Ishikawa (cell line): ENCODE data around the gene EEA1.

ENCODE experiments used
- CEBPB ChIP-seq: IDR thresholded peaks from 2 replicates; pipeline ENCODE4 v1.6.1; 2012
- CREB1 ChIP-seq: IDR thresholded peaks from 2 replicates; pipeline ENCODE4 v1.6.1; 2012; ENCODE audit warnings: low read depth
- EGR1 ChIP-seq: IDR thresholded peaks from 2 replicates; pipeline ENCODE4 v1.6.1; 2012
- EP300 ChIP-seq: IDR thresholded peaks from 2 replicates; pipeline ENCODE4 v1.6.1; 2012; ENCODE audit warnings: borderline replicate concordance
- FOXM1 ChIP-seq: IDR thresholded peaks from 2 replicates; pipeline ENCODE4 v1.6.1; 2012; ENCODE audit warnings: low read depth, borderline replicate concordance
- RAD21 ChIP-seq: IDR thresholded peaks from 2 replicates; pipeline ENCODE4 v1.6.1; 2012; ENCODE audit warnings: low read depth
- TAF1 ChIP-seq: IDR thresholded peaks from 2 replicates; pipeline ENCODE4 v1.6.1; 2012; ENCODE audit warnings: low read depth, mild to moderate bottlenecking
- TCF12 ChIP-seq: IDR thresholded peaks from 2 replicates; pipeline ENCODE4 v1.6.1; 2012; ENCODE audit warnings: low read depth
- YY1 ChIP-seq: IDR thresholded peaks from 2 replicates; pipeline ENCODE4 v1.6.1; 2012; ENCODE audit warnings: low read depth
- ZBTB7A ChIP-seq: IDR thresholded peaks from 2 replicates; pipeline ENCODE4 v1.6.1; 2012; ENCODE audit warnings: low read depth
- TF ChIP-seq, protein P1 (sequence below): IDR thresholded peaks from 2 replicates; pipeline ENCODE4 v1.6.1; 2012
- TF ChIP-seq, protein P2 (sequence below): IDR thresholded peaks from 2 replicates; pipeline ENCODE4 v1.6.1; 2012

DNA sequence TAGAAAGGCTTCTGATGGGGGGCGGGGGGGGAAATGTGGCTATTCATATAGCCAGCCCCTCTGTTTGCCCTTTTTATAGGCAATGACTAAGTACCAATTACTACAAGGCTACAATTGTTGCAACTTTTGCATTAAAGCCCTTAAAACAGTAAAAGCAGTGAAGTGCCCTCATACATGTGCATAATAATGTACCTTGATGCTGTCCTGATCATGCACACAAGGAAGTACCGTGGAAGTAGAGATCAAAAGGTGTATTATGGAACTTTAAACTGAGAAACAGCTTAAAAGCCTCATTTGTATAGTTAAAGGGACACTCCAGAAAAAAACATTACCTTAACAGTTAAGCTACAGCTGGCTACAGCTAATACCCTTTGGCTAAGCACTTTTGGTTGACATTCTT is 114.5 kb downstream of the EEA1 start:
- TF ChIP-seq, protein P1, sequence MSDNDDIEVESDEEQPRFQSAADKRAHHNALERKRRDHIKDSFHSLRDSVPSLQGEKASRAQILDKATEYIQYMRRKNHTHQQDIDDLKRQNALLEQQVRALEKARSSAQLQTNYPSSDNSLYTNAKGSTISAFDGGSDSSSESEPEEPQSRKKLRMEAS = no peak
- no peak for TF ChIP-seq TAF1
- no peak for TF ChIP-seq RAD21
- TF ChIP-seq CEBPB = no peak
- no peak for TF ChIP-seq EP300
- no peak for TF ChIP-seq EGR1
- TF ChIP-seq ZBTB7A = no peak
- TF ChIP-seq TCF12 = no peak
- TF ChIP-seq FOXM1 = no peak
- TF ChIP-seq, protein P2, sequence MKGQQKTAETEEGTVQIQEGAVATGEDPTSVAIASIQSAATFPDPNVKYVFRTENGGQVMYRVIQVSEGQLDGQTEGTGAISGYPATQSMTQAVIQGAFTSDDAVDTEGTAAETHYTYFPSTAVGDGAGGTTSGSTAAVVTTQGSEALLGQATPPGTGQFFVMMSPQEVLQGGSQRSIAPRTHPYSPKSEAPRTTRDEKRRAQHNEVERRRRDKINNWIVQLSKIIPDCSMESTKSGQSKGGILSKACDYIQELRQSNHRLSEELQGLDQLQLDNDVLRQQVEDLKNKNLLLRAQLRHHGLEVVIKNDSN = no peak
- no peak for TF ChIP-seq YY1
- no peak for TF ChIP-seq CREB1
